ENCODE data around the gene GLDN.

GRCh38 chr15:51319539-51319938 is 21.9 kb upstream of the GLDN start:
- TF ChIP-seq CTCF (IDR thresholded peaks at IDR 0.05) (no peak), POLR2A (IDR thresholded peaks at IDR 0.05) (no peak), EP300 (IDR thresholded peaks at IDR 0.05) (no peak), POLR2AphosphoS5 (IDR thresholded peaks at IDR 0.05) (no peak)

All from sigmoid colon (tissue), 4 donors.